KMS-11 (cell line): Measurements from ENCODE around the gene CAMTA2.
"Not testable (repeated sequence)": the region's sequence is repeated elsewhere in the genome, so short reads cannot be mapped to it uniquely, and the experiment has no call there.

Source experiments
- H2AFZ ChIP-seq: fragments of 200-600 bp; sonication (generic); 2 replicates; pipeline ENCODE4 v1.6.1; 2016; ENCODE audit warnings: antibody characterized with exemption, mixed run types, low read depth
- H3K27ac ChIP-seq: fragments of 200-600 bp; sonication (generic); 2 replicates; pipeline ENCODE4 v1.6.1; 2016; ENCODE audit warnings: mild to moderate bottlenecking, mixed run types
- H3K27me3 ChIP-seq: fragments of 200-600 bp; sonication (generic); 2 replicates; pipeline ENCODE4 v1.6.1; 2017; ENCODE audit warnings: mild to moderate bottlenecking, low read depth, mixed run types, moderate library complexity; ENCODE audit not compliant: insufficient read depth
- H3K36me3 ChIP-seq: fragments of 200-600 bp; sonication (generic); 2 replicates; pipeline ENCODE4 v1.6.1; 2017; ENCODE audit warnings: mild to moderate bottlenecking, mixed run types; ENCODE audit not compliant: insufficient read depth
- H3K4me1 ChIP-seq: fragments of 200-600 bp; sonication (generic); 2 replicates; pipeline ENCODE4 v1.6.1; 2016; ENCODE audit warnings: mild to moderate bottlenecking, low read depth, mixed run types; ENCODE audit not compliant: poor library complexity, severe bottlenecking
- H3K4me2 ChIP-seq: fragments of 200-600 bp; sonication (generic); 2 replicates; pipeline ENCODE4 v1.7.0; 2016; ENCODE audit warnings: mild to moderate bottlenecking, mixed run types
- H3K4me3 ChIP-seq: fragments of 200-600 bp; sonication (generic); IDR thresholded peaks from 2 replicates; pipeline ENCODE4 v1.6.1; 2017; ENCODE audit warnings: low read depth, low read length, mixed read lengths; ENCODE audit not compliant: insufficient read depth
- H3K79me2 ChIP-seq: fragments of 200-600 bp; sonication (generic); 2 replicates; pipeline ENCODE4 v1.6.1; 2016; ENCODE audit warnings: low read depth, mixed run types; ENCODE audit not compliant: insufficient read depth
- H3K9ac ChIP-seq: fragments of 200-600 bp; sonication (generic); 2 replicates; pipeline ENCODE4 v1.6.1; 2016; ENCODE audit warnings: mild to moderate bottlenecking, mixed run types
- H4K20me1 ChIP-seq: fragments of 200-600 bp; sonication (generic); 2 replicates; pipeline ENCODE4 v1.6.1; 2016; ENCODE audit warnings: mild to moderate bottlenecking, mixed run types; ENCODE audit not compliant: insufficient read depth
- CTCF ChIP-seq: fragments of 200-600 bp; sonication (generic); conservative IDR thresholded peaks from 2 replicates; pipeline ENCODE4 v1.6.1; 2017; ENCODE audit warnings: low read depth, mild to moderate bottlenecking, antibody characterized with exemption, low read length, moderate library complexity, mixed read lengths

Gene CAMTA2

GRCh38 chr17:4933646-4934045 is 53.8 kb downstream of the CAMTA2 start:
- Histone ChIP-seq H3K79me2 (no peaks in the 10 kb centered on the region), H3K4me3 (no peak overlapping the region), H3K27me3 (no peaks in the 10 kb centered on the region), H3K9ac (no peak overlapping the region), H4K20me1 (no peaks in the 10 kb centered on the region), H3K4me1 (no peaks in the 10 kb centered on the region), H3K36me3 (no peaks in the 10 kb centered on the region), H2AFZ (no peak overlapping the region), H3K4me2 (no peak overlapping the region), H3K27ac (no peak overlapping the region)
- TF ChIP-seq CTCF, result no peak

GRCh38 chr17:4932756-4933155 is 54.7 kb downstream of the CAMTA2 start:
- no peak overlapping the region for H3K27ac ChIP-seq
- H3K4me2 ChIP-seq, result no peak overlapping the region
- H3K36me3 ChIP-seq, result no peaks in the 10 kb centered on the region
- no peaks in the 10 kb centered on the region for H3K79me2 ChIP-seq
- H3K9ac ChIP-seq, result no peak overlapping the region
- H3K4me3 ChIP-seq, result no peak overlapping the region
- no peaks in the 10 kb centered on the region for H3K27me3 ChIP-seq
- TF ChIP-seq CTCF, result no peak
- H2AFZ ChIP-seq, result no peak overlapping the region
- H4K20me1 ChIP-seq, result no peaks in the 10 kb centered on the region
- H3K4me1 ChIP-seq, result no peaks in the 10 kb centered on the region

- H3K36me3 ChIP-seq, result no peaks in the 10 kb centered on the region
- H3K4me3 ChIP-seq, result no peak within 1 kb of the TSS
- H3K27ac ChIP-seq, result no peak within 1 kb of the TSS
- no peaks in the 10 kb centered on the region for H4K20me1 ChIP-seq
- no peaks in the 10 kb centered on the region for H3K4me1 ChIP-seq
- H3K27me3 ChIP-seq, result no peaks in the 10 kb centered on the region
- no peak within 1 kb of the TSS for H2AFZ ChIP-seq
- TF ChIP-seq CTCF, result no peak
- no peak within 1 kb of the TSS for H3K9ac ChIP-seq
- H3K4me2 ChIP-seq, result no peak within 1 kb of the TSS
- no peaks in the 10 kb centered on the region for H3K79me2 ChIP-seq
Observed at GRCh38 chr17:4931963-4932362, 55.5 kb downstream of the CAMTA2 start, which contains the start of gene GP1BA. TSS of gene GP1BA (plus strand) at chr17:4932277. CDS start at chr17:4932605, 328 bp downstream.

- Histone ChIP-seq H3K9ac (no peak overlapping the region), H3K4me3 (no peak overlapping the region), H3K27ac (no peak overlapping the region), H3K79me2 (no peaks in the 10 kb centered on the region), H2AFZ (no peak overlapping the region), H3K27me3 (no peaks in the 10 kb centered on the region), H3K4me1 (no peaks in the 10 kb centered on the region), H3K36me3 (no peaks in the 10 kb centered on the region), H4K20me1 (no peaks in the 10 kb centered on the region), H3K4me2 (no peak overlapping the region)
- TF ChIP-seq CTCF, result no peak
Observed at GRCh38 chr17:4928881-4929280, 58.6 kb downstream of the CAMTA2 start.

GRCh38 chr17:4926577-4927335 is 60.7 kb downstream of the CAMTA2 start:
- not testable (repeated sequence) for H4K20me1 ChIP-seq, H3K4me3 ChIP-seq, H3K27me3 ChIP-seq, H3K4me2 ChIP-seq, H2AFZ ChIP-seq, H3K27ac ChIP-seq, H3K9ac ChIP-seq, H3K79me2 ChIP-seq, H3K36me3 ChIP-seq, H3K4me1 ChIP-seq
